Posterior cingulate gyrus (tissue), 11 donors: Measurements from ENCODE around the gene KRTAP4-8.
"Not testable (repeated sequence)": the region's sequence is repeated elsewhere in the genome, so short reads cannot be mapped to it uniquely, and the experiment has no call there.

Experiments used
- DNase-seq, 10 donors: peaks; one replicate each; pipeline versions ENCODE4 v3.0.0 to v3.0.0-alpha.2; 2020 to 2021; ENCODE audit warnings: mixed read lengths in 3 of 10
- intact Hi-C: fragments of 100-400 bp; cut with DNase I; formaldehyde crosslinking; loops from one replicate; pipeline ENCODE4 v1.15.1; 2023

The KRTAP4-8 gene

DNA sequence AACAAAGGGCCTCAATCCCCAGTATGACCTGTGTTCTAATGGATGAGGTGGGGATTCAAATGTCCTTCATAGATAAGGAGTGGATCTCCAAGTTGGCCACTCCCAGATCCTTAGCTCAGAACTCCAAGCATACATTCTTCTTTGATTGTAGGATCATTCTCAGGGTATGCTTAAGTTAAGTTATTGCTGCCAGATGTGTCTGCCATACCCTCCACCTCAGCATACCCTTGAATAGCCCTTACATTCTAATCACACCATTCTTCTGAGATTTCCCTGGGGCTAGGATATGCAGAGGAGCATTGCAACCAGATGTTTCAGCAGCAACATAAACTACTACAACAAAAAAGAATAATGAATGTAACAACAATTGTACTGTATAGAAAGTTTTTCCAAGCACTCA, 30.7 kb downstream of the KRTAP4-8 start:
- intact Hi-C loops = no loop called here

DNA sequence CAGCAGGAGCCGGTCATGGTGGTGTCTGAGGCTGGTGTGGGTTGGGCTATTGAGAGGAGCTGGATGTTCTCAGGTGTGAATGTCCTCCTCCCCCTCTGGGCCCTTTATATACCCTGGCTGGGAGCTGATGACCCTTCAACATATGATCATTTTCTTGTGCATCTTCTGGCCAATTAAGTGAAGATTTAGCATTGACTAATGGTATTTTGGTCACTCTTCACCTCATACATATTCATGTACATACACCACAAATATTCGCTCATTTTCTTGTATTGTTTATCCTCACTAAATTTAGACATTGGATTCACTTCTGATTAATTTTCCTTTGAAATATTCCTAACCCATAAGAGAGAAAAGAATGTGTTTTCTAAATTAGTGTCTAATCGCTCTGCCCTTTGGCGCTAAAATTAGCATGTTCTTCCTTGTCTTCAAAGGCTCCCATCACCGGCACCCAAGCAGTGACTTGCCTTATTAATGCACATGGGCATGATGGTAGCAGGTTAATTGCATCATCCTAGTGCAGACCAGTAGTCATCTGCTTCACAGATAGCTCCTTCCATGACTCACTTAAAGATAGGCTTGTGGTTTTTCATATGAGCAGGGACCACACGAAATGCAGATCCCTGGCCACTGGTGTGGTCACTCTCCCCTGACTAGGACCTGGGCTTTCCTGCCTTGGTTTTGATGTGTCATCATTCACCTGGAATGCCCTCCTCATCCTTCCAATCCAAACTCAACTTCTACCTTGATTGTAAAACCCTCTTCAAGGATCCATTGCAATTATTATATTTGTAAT, 31.9 kb downstream of the KRTAP4-8 start, which contains the start of gene KRTAP2-4:
TSS of gene KRTAP2-4 (minus strand) at position 51 of the 796 bp plus-strand sequence. CDS start at position 17, 34 bp downstream.
- no peak for DNase-seq
- intact Hi-C loops = no loop called here

More for the DNA sequence above, 30.7 kb downstream of the KRTAP4-8 start:
- no peak for DNase-seq

DNA sequence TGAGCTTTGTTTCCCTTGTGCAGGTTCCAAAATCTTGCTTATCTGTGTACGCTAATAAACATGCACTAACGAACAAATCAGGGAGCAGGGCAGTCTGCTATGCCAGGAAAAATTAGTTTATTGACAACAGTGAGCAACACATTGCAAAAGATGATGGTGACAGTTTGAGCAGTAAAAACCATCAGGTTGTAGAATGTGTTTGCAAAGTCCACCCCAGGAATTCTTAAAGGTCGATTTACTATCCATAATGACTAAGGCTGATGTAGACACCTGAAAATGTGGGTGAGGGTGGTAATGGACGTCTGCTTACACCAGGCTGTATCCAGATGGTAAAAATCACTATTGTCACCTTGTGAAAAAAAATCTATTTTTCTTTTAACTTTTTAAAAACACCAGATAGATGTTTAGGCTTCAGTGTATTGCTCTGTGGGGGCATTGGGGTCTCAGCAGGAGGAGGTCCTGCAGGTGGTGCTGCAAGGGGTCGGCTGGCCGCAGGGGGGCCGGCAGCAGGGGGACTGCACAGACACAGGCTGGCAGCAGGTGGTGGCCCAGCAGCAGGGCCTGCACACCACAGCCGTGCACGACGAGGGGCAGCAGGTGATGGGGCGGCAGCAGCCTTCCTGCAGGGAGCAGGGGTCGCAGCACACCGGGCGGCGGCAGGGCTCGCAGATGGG, 32.8 kb downstream of the KRTAP4-8 start:
- DNase-seq, intact Hi-C loops: not testable (repeated sequence)

DNA sequence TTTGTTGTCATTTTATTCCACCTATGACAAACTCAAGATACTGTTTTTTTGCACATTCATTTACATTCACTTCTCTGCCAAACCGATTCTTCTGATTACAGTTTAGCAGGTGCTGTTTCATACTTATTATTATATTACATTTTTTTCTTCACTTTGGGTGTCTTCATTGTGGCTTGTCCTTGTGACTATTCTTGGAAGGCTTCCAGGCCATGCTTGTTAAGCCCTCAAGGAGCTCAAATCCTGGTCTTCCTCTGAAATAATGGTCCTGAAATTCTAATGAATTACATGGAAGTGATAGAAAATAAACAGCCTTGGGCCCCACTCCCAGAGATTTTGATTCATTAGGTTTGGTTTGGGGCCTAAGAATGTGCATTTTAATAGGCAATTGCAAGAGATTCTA, 33.6 kb downstream of the KRTAP4-8 start:
- DNase-seq = no peak
- intact Hi-C loops = no loop called here

DNA sequence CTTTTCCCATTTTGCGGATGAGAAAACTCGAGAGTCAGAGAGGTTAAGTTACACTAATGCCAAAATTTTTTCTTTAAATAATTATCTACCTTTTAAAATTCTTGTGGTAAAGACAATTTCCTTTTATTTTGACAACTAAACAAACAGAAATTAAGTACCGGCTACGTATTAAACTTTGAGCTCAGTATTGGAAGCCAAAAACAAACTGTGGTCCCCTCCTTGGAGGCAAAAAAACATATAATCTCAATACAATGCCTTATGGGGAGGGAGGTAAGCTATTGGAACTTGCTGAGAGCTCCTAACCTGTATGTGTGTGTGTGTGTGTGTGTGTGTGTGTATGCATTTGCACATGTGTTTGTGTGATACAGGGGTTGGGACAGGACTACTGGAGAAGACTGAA, 34.5 kb downstream of the KRTAP4-8 start:
- DNase-seq = no peak
- intact Hi-C loops = no loop called here

DNA sequence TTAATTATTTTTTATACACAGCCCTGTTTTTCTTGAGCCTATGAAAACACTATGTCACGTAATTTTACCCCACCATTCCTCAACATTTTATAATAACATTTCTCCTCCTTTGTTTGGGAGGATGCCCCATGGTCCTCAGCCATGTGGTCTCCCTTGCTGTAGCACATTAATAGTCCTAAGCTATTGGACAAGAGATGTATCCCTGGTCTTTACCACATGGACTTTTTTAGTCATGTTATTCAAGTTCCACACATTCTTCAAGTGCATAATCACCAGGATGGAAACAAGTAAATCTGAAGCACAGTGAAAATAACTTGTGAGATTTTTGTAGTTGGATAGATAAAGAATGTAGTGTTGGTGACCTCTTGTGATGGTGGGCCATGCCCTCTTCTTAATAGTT, 36.0 kb downstream of the KRTAP4-8 start:
- no peak for DNase-seq
- intact Hi-C loops = no loop called here

DNA sequence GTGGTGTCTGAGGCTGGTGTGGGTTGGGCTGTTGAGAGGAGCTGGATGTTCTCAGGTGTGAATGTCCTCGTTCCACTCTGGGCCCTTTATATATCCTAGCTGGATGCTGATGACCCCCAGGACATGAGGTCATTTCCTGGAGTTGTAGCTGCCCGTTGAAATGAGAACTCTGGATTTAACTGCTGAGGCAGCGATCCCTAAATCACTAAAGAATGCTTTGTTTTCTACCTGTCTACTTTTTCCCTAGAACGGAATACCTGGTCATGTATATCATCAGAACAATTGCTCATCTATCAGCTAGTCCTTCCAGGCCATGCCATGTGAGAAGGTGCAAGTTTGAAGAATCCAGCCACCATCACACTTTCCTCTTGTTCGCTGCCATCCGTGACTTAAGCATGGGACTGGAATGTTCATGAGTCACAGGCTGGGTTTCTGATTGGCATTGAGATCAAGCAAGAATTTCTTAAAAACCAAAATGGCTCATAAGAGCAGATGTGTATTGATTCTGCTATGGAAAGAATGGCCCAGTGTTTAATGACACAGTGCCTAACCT, 37.8 kb downstream of the KRTAP4-8 start, which contains the start of gene KRTAP2-3:
TSS of gene KRTAP2-3 (minus strand) at position 63 of the 553 bp plus-strand sequence. CDS start 64 bp downstream, outside the sequence.
- no peak for DNase-seq
- intact Hi-C loops = no loop called here

DNA sequence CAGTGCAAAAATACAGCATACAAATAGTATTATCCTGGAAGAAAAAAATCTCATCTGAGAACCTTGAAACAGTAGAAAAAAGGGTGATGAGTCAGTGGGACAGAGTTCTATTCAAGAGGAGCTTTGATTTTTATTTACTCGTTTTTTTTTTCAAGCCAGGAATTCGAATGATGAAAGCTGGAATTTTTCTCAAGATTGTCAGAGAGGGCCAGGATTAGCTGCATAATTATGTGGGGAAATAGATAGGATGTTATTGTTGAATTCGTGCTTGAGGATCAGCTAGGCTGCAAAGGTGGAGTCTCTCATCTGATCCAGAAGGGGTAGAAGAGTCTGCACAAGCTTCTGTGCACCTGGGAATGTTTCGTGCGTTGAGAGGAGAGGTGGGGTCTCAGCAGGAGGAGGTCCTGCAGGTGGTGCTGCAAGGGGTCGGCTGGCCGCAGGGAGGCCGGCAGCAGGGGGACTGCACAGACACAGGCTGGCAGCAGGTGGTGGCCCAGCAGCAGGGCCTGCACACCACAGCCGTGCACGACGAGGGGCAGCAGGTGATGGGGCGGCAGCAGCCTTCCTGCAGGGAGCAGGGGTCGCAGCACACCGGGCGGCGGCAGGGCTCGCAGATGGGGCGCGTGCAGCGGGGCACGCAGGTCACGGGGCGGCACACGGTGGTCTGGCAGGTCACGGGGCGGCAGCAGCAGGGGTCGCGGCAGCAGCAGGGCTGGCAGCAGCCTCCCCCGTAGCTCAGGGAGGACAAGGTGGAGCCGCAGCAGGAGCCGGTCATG, 38.5 kb downstream of the KRTAP4-8 start:
- DNase-seq, intact Hi-C loops: not testable (repeated sequence)

DNA sequence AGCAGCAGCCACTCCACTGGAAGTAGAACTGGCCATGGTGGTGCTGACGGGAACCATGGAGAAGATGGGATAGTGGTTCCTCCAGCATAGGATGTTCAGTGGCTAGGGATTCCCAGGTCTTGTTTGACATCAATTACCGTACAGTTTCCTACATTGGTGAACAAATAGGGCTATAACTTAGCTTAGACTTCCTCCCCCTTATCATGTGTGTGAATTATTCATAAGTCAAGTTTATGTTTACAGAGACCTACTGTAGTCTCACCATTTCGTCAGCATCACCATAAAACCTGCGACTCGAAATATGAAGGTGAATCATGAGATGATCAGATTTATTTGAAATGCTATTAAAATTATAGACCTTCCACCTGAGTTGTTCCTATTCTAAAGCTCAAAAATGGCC, 39.2 kb downstream of the KRTAP4-8 start:
- no peak for DNase-seq
- intact Hi-C loops = no loop called here

DNA sequence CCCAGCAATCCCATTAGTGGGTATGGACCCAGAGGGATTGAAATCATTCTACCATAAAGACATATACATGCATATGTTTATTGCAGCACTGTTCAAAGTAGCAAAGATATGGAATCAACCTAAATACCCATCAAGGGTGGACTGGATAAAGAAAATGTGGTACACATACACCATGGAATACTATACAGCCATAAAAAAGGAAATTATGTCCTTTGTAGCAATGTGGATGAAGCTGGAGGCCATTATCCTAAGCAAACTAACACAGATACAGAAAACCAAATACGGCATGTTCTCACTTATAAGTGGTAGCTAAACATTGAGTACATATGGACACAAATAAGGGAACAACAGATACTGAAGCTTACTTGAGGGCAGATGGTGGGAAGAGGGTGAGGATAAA, 40.4 kb downstream of the KRTAP4-8 start:
- intact Hi-C loops = no loop called here
- DNase-seq = no peak

DNA sequence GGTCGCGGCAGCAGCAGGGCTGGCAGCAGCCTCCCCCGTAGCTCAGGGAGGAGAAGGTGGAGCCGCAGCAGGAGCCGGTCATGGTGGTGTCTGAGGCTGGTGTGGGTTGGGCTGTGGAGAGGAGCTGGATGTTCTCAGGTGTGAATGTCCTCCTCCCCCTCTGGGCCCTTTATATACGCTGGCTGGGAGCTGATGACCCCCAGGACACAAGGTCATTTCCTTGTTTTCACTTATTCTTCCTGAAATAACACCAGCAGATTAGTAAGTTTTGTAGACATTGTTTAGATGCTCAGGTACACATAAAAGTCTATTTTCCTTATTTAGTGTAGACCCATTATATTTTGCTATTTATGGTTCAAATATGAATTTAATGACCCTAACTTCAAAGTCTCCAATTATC, 42.8 kb downstream of the KRTAP4-8 start, which contains the start of gene KRTAP2-2:
TSS of gene KRTAP2-2 (minus strand) at position 101 of the 400 bp plus-strand sequence. CDS start at position 82, 19 bp downstream.
- DNase-seq, intact Hi-C loops: not testable (repeated sequence)

DNA sequence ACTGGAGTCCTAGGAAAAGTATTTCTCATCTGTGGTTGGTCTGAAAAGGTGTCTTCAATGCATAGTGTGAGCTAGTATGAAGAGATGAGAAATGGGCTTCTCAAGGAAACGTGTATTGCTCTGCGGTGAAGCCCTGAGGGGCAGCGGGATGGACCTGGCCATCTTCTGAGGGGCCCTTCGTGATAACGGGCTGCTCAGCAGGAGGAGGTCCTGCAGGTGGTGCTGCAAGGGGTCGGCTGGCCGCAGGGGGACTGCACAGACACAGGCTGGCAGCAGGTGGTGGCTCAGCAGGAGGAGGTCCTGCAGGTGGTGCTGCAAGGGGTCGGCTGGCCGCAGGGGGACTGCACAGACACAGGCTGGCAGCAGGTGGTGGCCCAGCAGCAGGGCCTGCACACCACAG, 43.4 kb downstream of the KRTAP4-8 start:
- peak in 1 of 10 donors; percentile 61 for DNase-seq
- intact Hi-C loops = not testable (repeated sequence)

DNA sequence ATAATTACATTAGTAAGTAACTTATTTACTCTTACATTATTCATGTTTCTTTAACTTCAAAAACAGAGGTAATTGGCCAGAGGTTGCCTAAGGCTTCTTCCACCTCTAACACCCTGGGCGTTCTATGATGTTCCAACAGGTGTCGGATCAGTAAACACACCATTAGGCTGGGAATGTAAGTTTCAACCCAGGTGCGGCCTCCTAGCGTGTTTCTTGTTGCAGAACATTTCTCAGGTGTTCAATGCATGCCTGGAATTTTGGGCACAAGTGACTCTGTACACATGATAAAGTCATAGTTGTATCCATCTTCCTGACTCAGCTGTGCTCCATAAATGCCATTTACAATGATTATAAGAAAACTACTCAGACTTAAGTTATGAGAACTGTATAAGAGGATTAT, 43.9 kb downstream of the KRTAP4-8 start:
- intact Hi-C loops = no loop called here
- no peak for DNase-seq

DNA sequence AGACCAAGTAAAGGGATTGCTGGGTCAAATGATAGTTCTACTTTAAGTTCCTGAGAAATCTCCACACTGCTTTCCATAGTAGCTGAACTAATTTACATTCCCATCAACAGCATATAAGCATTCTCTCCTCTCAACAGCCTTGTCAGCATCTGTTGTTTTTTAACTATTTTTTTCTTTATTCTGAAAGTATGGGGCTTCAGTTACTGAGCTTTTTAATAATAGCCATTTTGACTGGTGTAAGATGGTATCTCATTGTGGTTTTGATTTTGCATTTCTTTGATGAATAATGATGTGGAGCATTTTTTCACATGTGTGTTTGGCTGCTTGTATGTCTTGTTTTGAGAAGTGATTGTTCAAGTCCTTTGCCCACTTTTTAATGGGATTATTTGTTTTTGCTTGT, 45.4 kb downstream of the KRTAP4-8 start:
- no peak for DNase-seq
- intact Hi-C loops = no loop called here

DNA sequence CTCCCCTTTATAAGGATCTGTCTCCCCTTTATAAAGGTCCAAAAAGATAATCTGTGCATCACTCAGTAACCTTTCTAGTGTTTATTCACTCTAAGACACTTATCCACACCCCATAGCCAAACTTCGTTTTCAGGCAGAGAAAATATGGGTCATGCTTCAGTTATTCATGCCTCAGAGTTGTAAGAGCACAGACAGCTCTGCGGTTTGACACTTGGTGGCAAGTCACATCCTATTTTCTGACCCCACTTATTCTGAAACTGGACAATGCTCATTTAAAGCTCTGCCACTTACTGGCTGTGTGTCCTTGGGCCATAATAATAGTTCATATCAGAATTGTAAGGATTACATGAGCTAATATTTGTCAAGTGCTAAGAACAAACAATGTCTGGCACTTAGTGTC, 48.8 kb downstream of the KRTAP4-8 start:
- no peak for DNase-seq
- intact Hi-C loops = no loop called here

DNA sequence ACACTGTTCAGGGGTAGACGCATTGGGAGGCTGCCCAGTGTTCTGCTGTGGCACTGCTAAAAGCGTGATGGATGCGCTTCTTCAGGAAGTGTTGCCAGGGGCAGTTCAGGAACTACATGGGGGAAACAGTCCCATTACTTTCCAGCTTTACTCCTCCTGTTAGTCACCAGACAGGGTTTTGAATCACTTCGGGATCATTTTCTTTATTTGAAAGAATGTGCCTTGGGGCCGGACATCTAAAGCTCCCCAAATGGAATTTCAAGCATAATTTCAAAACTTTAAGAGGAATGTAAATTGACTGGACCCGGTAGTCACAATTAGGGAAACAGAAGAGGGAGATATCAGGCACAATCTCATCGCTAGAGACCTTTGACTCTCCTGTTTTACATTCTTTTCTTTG, 49.5 kb downstream of the KRTAP4-8 start:
- intact Hi-C loops = no loop called here
- no peak for DNase-seq
